Measurements from ENCODE around the gene MAN2A1.

The MAN2A1 gene

GRCh38 chr5:109706095-109706494 is 16.4 kb downstream of the MAN2A1 start:
- no peak for TF ChIP-seq TEAD4 (IDR thresholded peaks at IDR 0.05)
- TF ChIP-seq TAF1 (IDR thresholded peaks at IDR 0.05; ENCODE audit: low read depth): no peak
- TF ChIP-seq USF1 (IDR thresholded peaks at IDR 0.05): no peak
- no peak for TF ChIP-seq EP300 (IDR thresholded peaks at IDR 0.05; ENCODE audit: borderline replicate concordance)
- no peak for TF ChIP-seq NFIC (IDR thresholded peaks at IDR 0.05)
- TF ChIP-seq YY1 (IDR thresholded peaks at IDR 0.05; ENCODE audit: low read depth): no peak
- no peak for TF ChIP-seq CREB1 (IDR thresholded peaks at IDR 0.05; ENCODE audit: low read depth)
- no peak for TF ChIP-seq MAX (IDR thresholded peaks at IDR 0.05)
- TF ChIP-seq EGR1 (IDR thresholded peaks at IDR 0.05): no peak
- TF ChIP-seq ZBTB7A (IDR thresholded peaks at IDR 0.05; ENCODE audit: low read depth): no peak
- TF ChIP-seq CEBPB (IDR thresholded peaks at IDR 0.05): no peak
- no peak for TF ChIP-seq TCF12 (IDR thresholded peaks at IDR 0.05; ENCODE audit: low read depth)
- no peak for TF ChIP-seq REST (IDR thresholded peaks at IDR 0.05; ENCODE audit: low read depth)
- TF ChIP-seq FOXM1 (IDR thresholded peaks at IDR 0.05; ENCODE audit: borderline replicate concordance, low read depth): no peak
- no peak for TF ChIP-seq RAD21 (IDR thresholded peaks at IDR 0.05; ENCODE audit: low read depth)

GRCh38 chr5:109707531-109707930 is 17.8 kb downstream of the MAN2A1 start:
- TF ChIP-seq NFIC (IDR thresholded peaks at IDR 0.05) (no peak), TEAD4 (IDR thresholded peaks at IDR 0.05) (no peak), TAF1 (IDR thresholded peaks at IDR 0.05; ENCODE audit: low read depth) (no peak), USF1 (IDR thresholded peaks at IDR 0.05) (no peak), RAD21 (IDR thresholded peaks at IDR 0.05; ENCODE audit: low read depth) (no peak), EP300 (IDR thresholded peaks at IDR 0.05; ENCODE audit: borderline replicate concordance) (no peak), ZBTB7A (IDR thresholded peaks at IDR 0.05; ENCODE audit: low read depth) (no peak), MAX (IDR thresholded peaks at IDR 0.05) (no peak), CEBPB (IDR thresholded peaks at IDR 0.05) (no peak), TCF12 (IDR thresholded peaks at IDR 0.05; ENCODE audit: low read depth) (no peak), REST (IDR thresholded peaks at IDR 0.05; ENCODE audit: low read depth) (no peak), FOXM1 (IDR thresholded peaks at IDR 0.05; ENCODE audit: borderline replicate concordance, low read depth) (no peak)

- TF ChIP-seq CREB1 (IDR thresholded peaks at IDR 0.05; ENCODE audit: low read depth) (no peak), EP300 (IDR thresholded peaks at IDR 0.05; ENCODE audit: borderline replicate concordance) (no peak), FOXM1 (IDR thresholded peaks at IDR 0.05; ENCODE audit: borderline replicate concordance, low read depth) (no peak), RAD21 (IDR thresholded peaks at IDR 0.05; ENCODE audit: low read depth) (no peak)
Measured at GRCh38 chr5:109708813-109709212, 19.1 kb downstream of the MAN2A1 start.

- TF ChIP-seq TAF1 (IDR thresholded peaks at IDR 0.05; ENCODE audit: low read depth) (no peak), EGR1 (IDR thresholded peaks at IDR 0.05) (no peak), NFIC (IDR thresholded peaks at IDR 0.05) (no peak), YY1 (IDR thresholded peaks at IDR 0.05; ENCODE audit: low read depth) (no peak), TCF12 (IDR thresholded peaks at IDR 0.05; ENCODE audit: low read depth) (no peak), FOXM1 (IDR thresholded peaks at IDR 0.05; ENCODE audit: borderline replicate concordance, low read depth) (no peak), ZBTB7A (IDR thresholded peaks at IDR 0.05; ENCODE audit: low read depth) (no peak), CEBPB (IDR thresholded peaks at IDR 0.05) (no peak), TEAD4 (IDR thresholded peaks at IDR 0.05) (no peak), CREB1 (IDR thresholded peaks at IDR 0.05; ENCODE audit: low read depth) (no peak), REST (IDR thresholded peaks at IDR 0.05; ENCODE audit: low read depth) (no peak), EP300 (IDR thresholded peaks at IDR 0.05; ENCODE audit: borderline replicate concordance) (no peak), RAD21 (IDR thresholded peaks at IDR 0.05; ENCODE audit: low read depth) (no peak)
Measured at GRCh38 chr5:109709225-109709624, 19.5 kb downstream of the MAN2A1 start.
